Peyer's patch (tissue), 4 donors: ENCODE results near the gene HSD17B12. TPM values are rescaled to one million over a fixed set of nuclear protein-coding genes. Genes with fewer than 3 reads are reported as not detected.

Experiments
- DNase-seq, 3 donors: peaks; one replicate each; pipeline ENCODE4 v3.0.0-alpha.2; 2017 to 2019
- H3K27ac ChIP-seq, 4 donors: fragments of 200-600 bp; sonication (generic); one replicate each; pipeline ENCODE4 v1.5.1; 2016 to 2019
- H3K27me3 ChIP-seq, 2 donors: fragments of 200-600 bp; sonication (generic); one replicate each; pipeline ENCODE4 v1.5.1; 2019
- H3K36me3 ChIP-seq, 3 donors: fragments of 200-600 bp; sonication (generic); one replicate each; pipeline ENCODE4 v1.5.1; 2016 to 2019
- H3K4me1 ChIP-seq, 4 donors: fragments of 200-600 bp; sonication (generic); one replicate each; pipeline ENCODE4 v1.5.1; 2016 to 2019
- H3K4me3 ChIP-seq, 4 donors: fragments of 200-600 bp; sonication (generic); 1 replicate in 3 of 4; 2 replicates in 1 of 4; pipeline ENCODE4 v1.5.1; 2016 to 2019; ENCODE audit warnings: mild to moderate bottlenecking in 1 of 4
- H3K9me3 ChIP-seq, 4 donors: fragments of 200-600 bp; sonication (generic); one replicate each; pipeline ENCODE4 v1.5.1; 2016 to 2019; ENCODE audit warnings: mild to moderate bottlenecking in 1 of 4
- CTCF ChIP-seq, 6 experiments: fragments of 450-650 bp in 4 of 6; fragments of 200-600 bp in 2 of 6; sonication (generic) in 1 of 6; IDR thresholded peaks; one replicate each; pipeline ENCODE4 v1.5.1; 2017 to 2019; ENCODE audit warnings: antibody characterized with exemption in 6 of 6, mild to moderate bottlenecking in 3 of 6, moderate library complexity in 1 of 6
- POLR2A ChIP-seq, 2 donors: fragments of 450-650 bp; IDR thresholded peaks; one replicate each; pipeline ENCODE4 v1.5.1; 2017; ENCODE audit warnings: antibody characterized with exemption in 2 of 2, mild to moderate bottlenecking in 2 of 2, moderate library complexity in 2 of 2
- total RNA-seq, 4 donors: library from RNA; depleted of rRNA; stranded (reverse); fragments of >200 nt; gene quantifications; one replicate each; pipeline ENCODE4 v1.1.0, GENCODE V29; 2016

The HSD17B12 gene
- total RNA-seq, 4 donors from 2014 or later = 12.4 to 69.0 (median 59.4) TPM

GRCh38 chr11:43866969-43867368 lies 186.4 kb downstream of the HSD17B12 start:
- Histone ChIP-seq H3K36me3 (no peaks in the 10 kb centered on the region), H3K27ac (no peak overlapping the region), H3K9me3 (no peaks in the 10 kb centered on the region), H3K4me3 (no peak overlapping the region), H3K4me1 (no peaks in the 10 kb centered on the region), H3K27me3 (no peaks in the 10 kb centered on the region)
- DNase-seq = no peak
- no peak for TF ChIP-seq POLR2A (IDR thresholded peaks at IDR 0.05)
- no peak for TF ChIP-seq CTCF (IDR thresholded peaks at IDR 0.05)

- no peaks in the 10 kb centered on the region for H3K4me1 ChIP-seq
- no peak overlapping the region for H3K4me3 ChIP-seq
- H3K36me3 ChIP-seq = no peaks in the 10 kb centered on the region
- H3K9me3 ChIP-seq = no peaks in the 10 kb centered on the region
- no peaks in the 10 kb centered on the region for H3K27me3 ChIP-seq
- TF ChIP-seq CTCF (IDR thresholded peaks at IDR 0.05) (no peak), POLR2A (IDR thresholded peaks at IDR 0.05) (no peak)
- no peak for DNase-seq
- H3K27ac ChIP-seq = peak overlapping the region in 1 of 4 donors; percentile 17
Observed at GRCh38 chr11:43868852-43869567, 188.5 kb downstream of the HSD17B12 start.

- Histone ChIP-seq H3K4me1 (no peaks in the 10 kb centered on the region), H3K36me3 (no peaks in the 10 kb centered on the region), H3K9me3 (no peaks in the 10 kb centered on the region), H3K4me3 (no peak overlapping the region), H3K27ac (no peak overlapping the region), H3K27me3 (no peaks in the 10 kb centered on the region)
- TF ChIP-seq POLR2A (IDR thresholded peaks at IDR 0.05) (no peak), CTCF (IDR thresholded peaks at IDR 0.05) (no peak)
- no peak for DNase-seq
Observed at GRCh38 chr11:43871051-43871450, 190.5 kb downstream of the HSD17B12 start.

GRCh38 chr11:43872995-43873394 lies 192.5 kb downstream of the HSD17B12 start:
- H3K9me3 ChIP-seq = no peaks in the 10 kb centered on the region
- H3K4me3 ChIP-seq = no peak overlapping the region
- H3K36me3 ChIP-seq = no peaks in the 10 kb centered on the region
- H3K27ac ChIP-seq = no peak overlapping the region
- no peaks in the 10 kb centered on the region for H3K4me1 ChIP-seq
- H3K27me3 ChIP-seq = no peaks in the 10 kb centered on the region
- DNase-seq = no peak
- TF ChIP-seq POLR2A (IDR thresholded peaks at IDR 0.05) (no peak), CTCF (IDR thresholded peaks at IDR 0.05) (no peak)

DNA sequence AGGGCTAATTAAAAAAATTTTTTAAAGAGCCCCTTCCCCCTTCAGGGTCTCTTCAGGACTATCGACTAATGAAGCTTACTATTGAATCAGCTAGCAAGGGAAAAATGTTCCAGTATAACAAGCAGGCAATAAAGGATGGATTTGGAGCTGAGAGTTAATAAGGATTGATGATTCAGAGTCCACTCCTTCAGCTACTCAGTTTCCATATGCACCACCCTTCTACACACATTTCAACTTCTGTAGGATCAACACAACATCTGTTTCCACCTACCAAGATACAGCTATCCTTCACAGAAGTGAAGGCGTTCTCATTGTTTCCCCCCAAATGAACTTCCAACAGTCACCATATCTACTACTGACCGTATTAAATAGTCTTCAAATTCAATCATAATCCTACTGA lies 193.5 kb downstream of the HSD17B12 start:
- no peaks in the 10 kb centered on the region for H3K4me1 ChIP-seq
- H3K27ac ChIP-seq = no peak overlapping the region
- H3K27me3 ChIP-seq = no peaks in the 10 kb centered on the region
- no peaks in the 10 kb centered on the region for H3K9me3 ChIP-seq
- no peaks in the 10 kb centered on the region for H3K36me3 ChIP-seq
- no peak overlapping the region for H3K4me3 ChIP-seq
- TF ChIP-seq POLR2A (IDR thresholded peaks at IDR 0.05) (no peak), CTCF (IDR thresholded peaks at IDR 0.05) (no peak)
- no peak for DNase-seq
